Fibroblast of mammary gland (primary cell): ENCODE results near the gene SNPH.
A peak's percentile ranks its signal among the peaks of the same experiment; 100 is the strongest.

Experiments
- DNase-seq: peaks from one replicate; pipeline ENCODE4 v3.0.0-alpha.2; 2010; ENCODE audit warnings: low read depth
- H3K4me3 ChIP-seq: 2 replicates; pipeline ENCODE4 v1.5.1; 2011; ENCODE audit warnings: low read depth, mild to moderate bottlenecking, low read length, moderate library complexity; ENCODE audit not compliant: control insufficient read depth
- TF ChIP-seq, protein P1 (sequence below): conservative IDR thresholded peaks from 2 replicates; pipeline ENCODE4 v1.5.1; 2011; ENCODE audit warnings: low read depth, low read length, inconsistent platforms; ENCODE audit not compliant: control insufficient read depth, insufficient read depth

The SNPH gene

DNA sequence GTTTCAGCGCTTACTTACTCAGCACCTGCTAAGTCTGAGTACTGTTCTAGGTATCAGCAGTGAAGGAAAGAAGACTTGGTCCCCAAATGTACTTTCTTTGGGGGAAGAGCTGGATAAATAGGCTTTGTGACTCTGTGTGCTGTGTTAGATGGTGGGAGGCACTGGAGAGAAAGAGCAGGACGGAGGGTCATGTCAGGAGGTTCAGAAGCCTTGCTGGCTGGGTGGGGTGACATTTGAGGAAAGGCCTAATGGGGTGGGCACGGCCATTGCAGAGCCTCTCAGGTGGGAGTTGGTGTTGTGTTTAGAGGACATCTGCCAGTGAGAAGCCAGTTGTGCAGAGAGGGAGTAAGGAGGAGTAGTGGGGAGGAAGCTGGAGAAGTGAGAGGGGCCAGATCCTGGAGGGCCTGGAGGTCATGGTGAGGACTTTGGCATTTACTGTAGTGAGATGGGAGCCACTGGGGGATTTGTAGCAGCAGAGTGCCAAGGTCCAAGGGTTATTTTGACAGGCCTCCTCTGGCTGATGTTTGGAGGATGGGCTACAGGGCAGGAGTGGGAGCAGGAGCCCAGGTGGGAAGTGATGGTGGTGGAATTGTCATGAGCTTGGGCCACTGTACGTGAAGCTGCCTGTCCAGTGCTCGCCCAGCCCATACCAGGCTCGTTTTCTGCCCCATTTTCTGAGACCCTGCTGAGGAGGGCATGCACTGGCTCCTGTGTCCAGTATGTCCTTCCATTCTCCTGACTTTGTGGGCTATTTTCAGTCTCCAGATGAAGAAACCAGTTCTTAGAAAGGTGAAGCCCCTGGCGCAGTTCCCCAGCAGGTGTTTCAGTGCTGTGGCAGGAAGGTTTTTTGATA lies 62.0 kb downstream of the SNPH start:
- no peak overlapping the region for H3K4me3 ChIP-seq
- DNase-seq, result no peak
- TF ChIP-seq, protein P1, sequence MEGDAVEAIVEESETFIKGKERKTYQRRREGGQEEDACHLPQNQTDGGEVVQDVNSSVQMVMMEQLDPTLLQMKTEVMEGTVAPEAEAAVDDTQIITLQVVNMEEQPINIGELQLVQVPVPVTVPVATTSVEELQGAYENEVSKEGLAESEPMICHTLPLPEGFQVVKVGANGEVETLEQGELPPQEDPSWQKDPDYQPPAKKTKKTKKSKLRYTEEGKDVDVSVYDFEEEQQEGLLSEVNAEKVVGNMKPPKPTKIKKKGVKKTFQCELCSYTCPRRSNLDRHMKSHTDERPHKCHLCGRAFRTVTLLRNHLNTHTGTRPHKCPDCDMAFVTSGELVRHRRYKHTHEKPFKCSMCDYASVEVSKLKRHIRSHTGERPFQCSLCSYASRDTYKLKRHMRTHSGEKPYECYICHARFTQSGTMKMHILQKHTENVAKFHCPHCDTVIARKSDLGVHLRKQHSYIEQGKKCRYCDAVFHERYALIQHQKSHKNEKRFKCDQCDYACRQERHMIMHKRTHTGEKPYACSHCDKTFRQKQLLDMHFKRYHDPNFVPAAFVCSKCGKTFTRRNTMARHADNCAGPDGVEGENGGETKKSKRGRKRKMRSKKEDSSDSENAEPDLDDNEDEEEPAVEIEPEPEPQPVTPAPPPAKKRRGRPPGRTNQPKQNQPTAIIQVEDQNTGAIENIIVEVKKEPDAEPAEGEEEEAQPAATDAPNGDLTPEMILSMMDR, result no peak

DNA sequence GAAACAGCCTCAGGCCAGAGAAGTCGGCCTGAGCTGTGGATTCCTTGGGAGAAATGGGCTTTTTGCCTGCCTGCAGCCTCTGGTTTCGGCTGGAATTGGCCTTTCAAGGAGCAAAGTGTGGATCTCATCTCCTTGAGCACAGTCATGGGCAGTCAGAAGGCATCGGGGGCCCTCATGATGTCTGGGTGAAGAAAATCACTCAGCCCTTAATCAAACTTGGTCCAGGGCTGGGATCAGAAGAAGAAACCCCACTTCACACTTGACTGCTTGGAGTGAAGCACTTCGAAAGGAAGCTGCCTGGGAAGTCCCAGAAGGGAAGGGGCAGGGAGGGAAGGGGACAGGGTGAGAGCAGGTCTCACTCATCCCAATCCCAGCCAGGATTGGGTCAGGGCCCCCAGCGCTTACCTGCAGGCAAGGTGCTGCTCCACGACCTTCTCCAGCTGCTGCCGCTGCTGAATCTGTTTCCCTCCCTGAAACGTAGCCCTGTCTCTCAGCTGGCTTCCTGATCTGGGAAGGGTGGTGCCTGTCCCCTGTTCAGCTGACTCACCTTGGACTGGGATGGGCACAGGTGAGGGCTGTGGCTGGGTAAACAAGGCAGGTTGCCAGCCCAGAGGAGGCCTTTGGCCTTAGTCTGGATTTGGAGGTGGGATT lies 62.7 kb downstream of the SNPH start, which contains the start of gene SDCBP2:
SDCBP2 (minus strand) TSS at position 460 of the 651 bp plus-strand sequence. CDS start 8,723 bp downstream, outside the sequence.
- no peak within 1 kb of the TSS for H3K4me3 ChIP-seq
- no peak for DNase-seq

DNA sequence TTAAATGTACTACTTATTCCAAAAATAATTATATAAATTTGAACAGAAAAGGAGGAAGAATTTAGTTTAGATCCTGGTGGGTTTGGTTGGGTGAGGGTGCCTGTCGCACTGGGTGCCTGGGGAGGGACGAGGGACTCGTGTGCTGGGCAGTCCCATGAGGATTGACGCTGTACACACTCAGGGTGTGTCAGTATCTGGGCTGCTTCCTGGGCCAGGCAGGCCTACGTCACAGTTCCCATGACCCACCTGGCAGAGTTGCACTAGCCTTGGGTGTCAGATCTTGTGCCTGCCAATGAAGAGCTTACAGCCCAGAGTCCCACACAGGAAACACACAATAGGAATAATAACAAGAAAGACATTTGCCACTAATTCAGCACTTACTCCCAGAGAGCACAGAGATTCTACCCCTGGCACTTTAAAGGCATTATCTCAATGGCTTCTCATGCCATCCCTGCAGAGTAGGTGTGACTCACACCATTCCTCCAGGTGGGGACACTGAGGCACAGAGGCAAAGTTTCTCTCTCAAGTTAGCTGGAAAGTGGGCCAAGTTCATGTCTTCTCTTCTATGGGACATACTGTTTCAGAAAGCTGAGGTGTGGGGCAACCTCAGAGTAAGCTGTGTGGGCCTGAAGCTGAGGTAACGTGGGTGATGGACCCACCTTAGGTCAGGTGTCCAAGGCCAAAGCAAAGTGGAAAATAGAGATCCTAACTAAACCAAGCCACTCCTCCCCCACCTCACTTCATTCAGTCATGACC lies 64.2 kb downstream of the SNPH start:
- no peak overlapping the region for H3K4me3 ChIP-seq
- peak; percentile 91 for DNase-seq
- TF ChIP-seq, protein P1, result no peak

More for the DNA sequence above, 62.7 kb downstream of the SNPH start, which contains the start of gene SDCBP2:
- TF ChIP-seq, protein P1, result no peak

DNA sequence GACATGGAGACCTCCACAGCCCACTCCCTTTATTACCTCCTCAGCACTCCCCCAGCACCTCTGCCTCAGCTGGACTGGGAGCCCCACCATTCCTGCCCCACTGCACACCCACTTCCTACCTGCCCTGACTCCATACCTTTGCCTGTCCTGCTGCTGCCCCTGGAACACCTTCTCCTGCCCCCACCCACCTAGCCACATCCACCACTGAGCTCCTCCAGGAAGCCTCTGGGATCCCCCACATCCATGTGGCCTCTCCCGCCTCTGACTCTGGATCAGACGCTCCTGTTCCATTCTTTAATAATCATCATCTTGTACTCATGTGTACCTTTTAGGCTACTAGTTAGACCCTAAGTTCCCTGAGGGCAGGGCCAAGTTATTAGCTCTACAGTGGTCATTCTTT lies 65.0 kb downstream of the SNPH start:
- no peak overlapping the region for H3K4me3 ChIP-seq
- TF ChIP-seq, protein P1, result no peak
- no peak for DNase-seq

DNA sequence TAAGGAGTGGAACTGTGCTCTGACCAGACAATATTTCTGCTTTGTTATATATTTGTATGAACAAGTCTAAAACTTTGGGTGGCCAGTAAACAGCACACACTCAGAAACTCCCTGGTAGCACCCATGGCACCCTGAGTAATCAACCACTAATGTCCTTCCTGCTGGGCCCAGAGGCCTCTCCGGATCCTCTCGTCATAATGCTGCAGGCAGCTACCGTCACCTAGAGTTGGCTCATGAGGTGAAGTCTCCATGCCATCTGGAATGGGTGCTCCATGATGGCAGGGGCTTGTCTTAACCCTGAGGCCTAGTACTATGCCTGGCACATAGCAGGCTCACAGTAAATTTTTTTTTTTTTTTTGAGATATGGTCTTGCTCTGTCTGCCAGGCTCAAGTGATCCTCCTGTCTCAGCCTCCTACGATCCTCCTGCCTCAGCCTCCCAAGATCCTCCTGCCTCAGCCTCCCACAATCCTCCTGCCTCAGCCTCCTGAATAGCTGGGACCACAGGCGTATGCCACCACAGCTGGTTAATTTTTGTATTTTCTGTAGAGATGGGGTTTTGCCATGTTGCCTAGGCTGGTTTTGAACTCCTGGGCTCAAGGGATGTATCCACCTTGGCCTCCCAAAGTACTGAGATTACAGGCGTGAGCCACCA lies 65.8 kb downstream of the SNPH start:
- TF ChIP-seq, protein P1, result no peak
- H3K4me3 ChIP-seq, result no peak overlapping the region
- DNase-seq, result no peak

DNA sequence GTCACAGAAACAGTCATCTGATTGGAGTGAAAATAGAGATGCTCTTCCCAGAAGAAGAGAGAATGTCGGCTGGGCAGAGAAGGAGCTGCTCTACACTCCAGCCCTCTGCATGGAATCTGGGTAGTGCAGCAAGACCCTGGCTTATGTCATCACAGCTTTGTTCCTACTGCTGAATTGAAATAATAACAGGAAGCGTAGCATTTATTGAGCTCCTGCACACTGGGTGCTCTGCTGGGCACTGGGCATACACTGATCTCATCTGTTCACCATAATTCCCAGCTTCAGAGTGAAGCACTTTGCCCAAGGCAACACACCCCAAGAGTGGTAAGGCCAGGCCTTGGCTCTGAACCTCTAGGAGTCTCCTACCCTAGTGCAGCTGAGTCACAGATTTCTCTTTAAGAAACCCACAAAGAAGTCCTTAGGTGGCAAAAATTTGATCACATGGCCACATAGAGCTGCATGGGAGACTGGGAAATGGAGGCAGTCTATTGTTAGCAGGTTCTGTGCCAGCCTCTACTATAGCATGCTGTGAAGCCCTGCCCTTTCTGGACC lies 66.7 kb downstream of the SNPH start:
- TF ChIP-seq, protein P1, result no peak
- no peak overlapping the region for H3K4me3 ChIP-seq
- DNase-seq, result no peak
